Measurements from ENCODE around the gene CCDC34. TPM values are rescaled to one million over a fixed set of nuclear protein-coding genes. Genes with fewer than 3 reads are reported as not detected.
"Not testable (repeated sequence)": the region's sequence is repeated elsewhere in the genome, so short reads cannot be mapped to it uniquely, and the experiment has no call there.

CCDC34 gene
- total RNA-seq, 1 donor from 2014 or later, result 3.4 TPM

DNA sequence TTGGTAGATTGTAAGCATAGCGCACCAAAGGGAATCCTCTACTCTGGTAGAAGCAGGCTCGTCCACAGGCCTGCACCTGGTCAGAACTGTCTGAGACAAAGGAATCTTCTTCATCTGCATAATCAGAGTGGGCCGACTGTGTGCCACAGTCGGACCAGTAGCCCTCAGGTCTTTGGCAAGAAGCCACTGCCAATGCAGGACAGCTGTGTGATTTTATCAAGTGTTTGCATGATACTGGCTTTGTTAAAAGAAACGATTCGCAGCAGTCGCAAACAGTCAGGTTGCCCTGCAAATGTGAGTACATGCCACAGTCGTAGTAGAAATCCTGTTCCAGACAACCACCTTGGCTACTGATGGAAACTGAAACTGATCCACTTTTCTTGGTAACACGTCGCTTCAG, 4.9 kb upstream of the CCDC34 start:
- no peak for DNase-seq (ENCODE audit: extremely low read depth, low read depth, low spot score)

DNA sequence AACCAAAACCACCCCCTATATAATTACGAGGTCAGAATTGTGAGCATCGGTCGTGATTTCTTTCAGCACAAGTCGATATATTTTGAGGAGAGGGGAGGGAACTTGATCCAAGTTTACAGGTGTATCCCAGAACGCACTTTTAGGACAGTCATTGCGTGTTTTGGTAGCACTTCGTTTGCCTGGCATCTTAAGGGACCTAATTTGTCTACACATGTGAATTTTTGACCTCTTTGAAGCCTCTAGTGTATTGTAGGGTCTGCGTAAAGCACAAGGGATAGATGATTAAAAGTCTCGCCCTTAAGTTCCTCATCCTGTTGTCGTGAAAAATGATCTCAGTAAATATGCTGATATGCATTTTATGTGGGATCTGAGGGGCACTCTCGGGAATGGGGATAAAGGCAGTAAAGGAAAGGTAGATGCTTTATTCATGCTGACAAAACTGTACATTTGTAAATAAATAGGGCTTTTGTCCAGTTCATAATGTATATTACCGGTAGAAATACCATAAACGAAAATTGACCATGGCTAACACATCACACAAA, 632 bp upstream of the CCDC34 start:
- DNase-seq (ENCODE audit: extremely low read depth, low read depth, low spot score), result no peak

DNA sequence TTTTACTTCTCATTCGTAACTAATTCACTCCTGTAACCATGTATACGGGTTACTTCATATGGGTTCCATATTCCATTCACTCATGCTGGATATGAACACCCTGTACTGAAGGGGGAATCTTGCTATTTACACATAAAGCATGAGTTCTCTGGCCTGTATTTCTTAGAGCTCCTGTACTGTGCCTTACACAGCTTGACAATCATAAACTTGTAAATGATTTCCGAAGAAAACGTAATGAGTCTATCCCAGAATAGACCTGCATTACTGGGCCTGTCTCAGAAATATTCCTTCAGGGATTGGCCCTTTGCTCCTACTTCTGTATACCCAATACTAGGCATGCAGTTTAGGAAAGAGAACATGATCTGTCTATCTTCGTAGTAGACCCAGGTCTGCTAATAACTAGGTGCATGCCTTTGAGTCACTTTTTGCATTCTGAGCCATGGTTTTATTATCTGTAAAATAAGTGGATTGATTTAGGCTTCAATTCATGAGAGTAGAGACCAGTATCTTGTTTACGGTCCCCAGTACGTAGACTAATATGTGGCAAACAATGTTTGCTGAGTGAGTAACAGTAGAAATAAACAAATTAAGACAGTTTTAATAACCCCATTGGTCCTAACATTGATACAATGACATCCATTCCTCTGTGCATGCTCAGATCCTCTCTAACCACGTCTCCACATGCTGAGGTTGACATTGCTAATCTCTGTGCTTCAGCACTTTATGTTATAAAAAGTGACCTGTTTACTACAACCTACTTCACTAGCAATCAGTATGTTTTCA, 1.2 kb downstream of the CCDC34 start:
- DNase-seq (ENCODE audit: extremely low read depth, low read depth, low spot score), result no peak

DNA sequence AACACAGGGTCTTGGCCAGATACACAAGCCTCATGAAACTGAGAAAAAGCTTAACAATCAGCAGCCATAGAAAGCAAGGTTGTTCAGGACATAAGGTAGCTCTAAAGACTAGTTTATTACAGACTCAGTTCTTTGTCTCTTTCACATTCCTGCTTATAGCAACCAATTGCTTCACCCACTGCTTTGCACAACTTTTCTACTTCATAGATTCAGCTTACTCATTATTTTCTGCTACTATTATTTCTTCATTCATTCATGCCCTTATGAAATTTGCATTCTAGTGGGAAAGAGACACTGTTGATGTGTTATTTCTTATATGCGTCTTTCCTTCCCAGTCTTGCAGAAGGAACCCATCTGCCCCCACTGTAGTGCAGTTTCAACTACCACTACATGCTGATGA, 4.7 kb downstream of the CCDC34 start:
- no peak for DNase-seq (ENCODE audit: extremely low read depth, low read depth, low spot score)

DNA sequence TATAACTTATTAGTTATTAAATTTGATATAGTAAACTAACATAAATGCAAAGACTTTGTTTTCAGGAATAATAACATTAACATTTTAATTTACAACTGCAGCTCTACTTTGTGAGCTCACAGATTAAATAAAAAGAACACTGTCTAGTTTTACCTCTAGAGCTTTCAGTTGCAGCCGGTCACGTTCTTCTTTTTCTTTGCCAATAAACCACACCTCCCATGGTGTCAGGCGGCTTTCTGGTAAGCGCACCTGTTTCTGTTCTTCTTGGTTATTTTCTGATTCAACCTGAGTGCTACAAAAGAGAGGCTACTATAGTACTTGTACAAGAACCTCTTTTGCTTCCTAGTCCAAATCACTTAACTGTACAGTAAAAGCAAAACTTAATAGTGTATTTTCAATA, 5.8 kb downstream of the CCDC34 start:
- DNase-seq (ENCODE audit: extremely low read depth, low read depth, low spot score), result no peak

DNA sequence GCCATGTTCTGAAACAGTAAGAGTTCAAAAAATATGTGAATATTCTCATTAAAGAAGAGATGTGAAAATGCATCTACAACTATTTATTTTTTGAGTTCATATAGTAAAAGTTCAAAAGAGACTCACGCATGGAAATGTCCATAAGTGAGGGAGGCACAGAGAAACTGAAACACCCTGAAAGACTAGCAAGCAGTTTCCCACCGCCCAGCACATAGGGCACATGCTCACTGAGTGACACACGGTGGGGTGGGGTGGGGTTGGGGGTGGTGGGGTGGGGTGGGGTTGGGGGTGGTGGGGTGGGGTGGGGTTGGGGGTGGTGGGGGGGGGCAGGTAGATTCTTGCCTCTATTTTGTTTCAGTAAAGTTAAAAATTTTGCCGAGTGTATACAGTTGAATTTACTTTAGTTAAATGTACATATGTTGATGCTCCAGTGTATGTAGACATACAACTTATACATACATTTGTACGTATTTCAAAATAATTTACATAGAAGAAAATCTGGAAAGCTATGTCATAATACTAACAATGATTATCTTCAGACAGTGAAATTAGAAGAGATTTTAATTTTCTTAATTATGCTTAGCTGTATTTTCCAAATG, 6.3 kb downstream of the CCDC34 start:
- no peak for DNase-seq (ENCODE audit: extremely low read depth, low read depth, low spot score)

DNA sequence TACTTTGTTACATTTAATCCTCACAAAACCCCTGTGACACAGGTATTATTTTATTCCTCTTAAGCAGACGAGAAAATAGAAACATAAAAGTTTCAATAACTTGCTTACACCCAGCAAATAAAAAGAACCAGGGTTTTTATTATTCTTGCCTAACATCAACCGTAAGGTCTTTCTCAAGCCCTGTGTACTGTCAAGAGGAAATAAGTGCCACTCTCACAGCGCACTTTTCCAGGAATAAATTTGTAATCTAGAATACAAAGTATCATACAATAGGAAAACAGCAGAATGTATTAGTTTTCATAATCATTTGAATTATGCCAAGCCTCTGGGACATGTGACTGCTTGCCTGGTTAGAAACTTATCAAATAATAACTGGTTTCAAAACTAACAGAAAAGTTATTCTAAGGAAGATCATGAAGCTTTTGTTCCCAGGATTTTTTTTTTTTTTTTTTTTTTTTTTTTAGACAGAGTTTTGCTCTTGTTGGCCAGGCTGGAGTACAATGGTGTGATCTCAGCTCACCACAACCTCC, 7.4 kb downstream of the CCDC34 start:
- no peak for DNase-seq (ENCODE audit: extremely low read depth, low read depth, low spot score)

DNA sequence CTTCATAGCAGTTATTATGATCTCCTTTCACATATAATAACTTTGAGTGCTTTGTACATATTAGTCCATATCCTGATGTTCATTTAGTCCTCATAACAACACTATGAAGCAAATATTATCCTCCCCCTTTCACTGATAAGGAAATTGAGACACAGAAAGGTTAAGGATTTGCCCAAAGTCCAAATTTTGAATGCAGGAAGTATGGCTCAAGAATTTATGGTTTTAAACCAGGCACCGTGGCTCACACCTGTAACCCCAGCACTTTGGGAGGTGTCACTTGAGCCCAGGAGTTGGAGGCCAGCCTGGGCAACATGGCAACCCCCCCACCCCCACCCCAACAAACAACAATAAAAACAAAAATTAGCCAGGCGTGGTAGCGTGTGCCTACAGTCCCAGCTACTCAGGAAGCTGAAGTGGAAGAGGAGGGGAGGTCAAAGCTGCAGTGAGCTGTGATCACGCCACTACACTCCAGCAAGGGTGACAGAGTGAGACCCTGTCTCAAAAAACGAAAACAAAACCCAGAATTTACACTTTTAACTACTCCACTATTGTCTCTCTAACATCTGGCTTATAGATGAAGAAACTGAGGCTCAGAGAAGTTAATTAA, 8.6 kb downstream of the CCDC34 start:
- DNase-seq (ENCODE audit: extremely low read depth, low read depth, low spot score), result no peak

DNA sequence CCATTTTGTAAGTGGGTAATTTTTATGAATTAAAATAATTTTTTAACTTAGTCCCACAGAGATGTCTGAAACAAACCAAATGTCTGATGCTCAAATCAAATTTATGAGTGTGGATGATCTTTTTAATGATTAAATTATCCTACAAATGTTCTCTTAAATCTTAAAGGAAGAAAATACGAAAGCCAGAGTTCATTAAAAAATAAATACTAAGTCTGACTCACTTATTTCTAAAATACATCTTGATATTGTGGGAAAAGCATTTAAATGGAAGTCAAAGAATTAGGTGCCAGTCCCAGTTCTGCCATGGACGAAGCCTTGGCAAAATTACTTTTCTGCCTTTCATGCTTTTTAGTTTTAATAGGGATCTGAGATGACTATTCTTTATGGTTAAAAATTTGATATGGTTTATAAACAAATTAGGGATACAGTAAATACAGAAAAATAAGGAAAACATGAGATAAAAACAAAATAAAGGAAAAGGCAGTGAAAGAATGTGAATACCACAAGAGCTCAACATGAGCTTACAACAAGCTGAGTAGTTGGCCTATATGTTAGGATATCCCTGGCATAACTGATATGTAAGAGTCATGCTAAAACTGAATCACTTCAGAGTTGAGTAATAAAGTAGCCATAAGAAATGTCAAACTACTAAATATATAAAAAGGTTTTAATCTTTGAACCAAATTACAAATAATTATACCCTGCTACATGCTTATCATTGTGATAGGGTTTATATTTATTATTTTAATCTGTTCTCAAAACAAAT, 9.2 kb downstream of the CCDC34 start:
- DNase-seq (ENCODE audit: extremely low read depth, low read depth, low spot score), result no peak

DNA sequence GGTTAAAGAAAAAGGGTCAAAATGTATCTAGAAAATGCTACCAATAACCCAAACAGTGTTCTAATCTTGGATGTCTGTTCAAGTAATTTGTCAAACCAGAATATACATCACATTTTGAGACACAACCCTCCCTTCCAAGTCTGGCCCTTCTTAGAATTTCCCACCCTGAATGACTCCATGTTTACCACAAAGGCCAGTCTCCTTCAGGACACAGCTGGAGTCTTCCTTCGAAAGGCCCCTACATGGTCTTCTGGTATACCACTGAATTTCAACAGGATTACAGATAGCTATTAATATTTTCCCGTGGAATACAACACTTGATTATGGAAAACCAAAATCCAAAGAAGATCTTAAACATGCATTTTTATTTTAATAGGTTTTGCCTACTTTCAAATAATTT, 10.2 kb downstream of the CCDC34 start:
- no peak for DNase-seq (ENCODE audit: extremely low read depth, low read depth, low spot score)

DNA sequence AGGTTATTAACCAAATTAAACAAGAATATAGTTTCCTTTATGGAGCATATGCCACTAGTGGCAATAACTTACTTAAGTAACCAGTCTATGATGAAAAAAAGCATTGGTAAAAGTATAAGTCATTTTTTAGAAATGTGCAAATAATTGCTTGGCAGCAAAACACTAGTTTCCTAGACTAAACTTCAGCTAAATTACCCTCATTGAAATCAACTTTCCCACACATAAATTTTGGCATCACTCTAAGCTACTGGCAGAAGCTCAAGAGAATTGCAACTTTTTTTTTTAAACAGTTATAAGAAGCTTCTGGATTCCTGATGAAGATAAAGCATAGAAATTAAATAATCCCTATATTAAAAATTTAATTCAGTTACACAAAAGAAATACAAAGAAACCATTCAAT, 12.5 kb downstream of the CCDC34 start:
- no peak for DNase-seq (ENCODE audit: extremely low read depth, low read depth, low spot score)

DNA sequence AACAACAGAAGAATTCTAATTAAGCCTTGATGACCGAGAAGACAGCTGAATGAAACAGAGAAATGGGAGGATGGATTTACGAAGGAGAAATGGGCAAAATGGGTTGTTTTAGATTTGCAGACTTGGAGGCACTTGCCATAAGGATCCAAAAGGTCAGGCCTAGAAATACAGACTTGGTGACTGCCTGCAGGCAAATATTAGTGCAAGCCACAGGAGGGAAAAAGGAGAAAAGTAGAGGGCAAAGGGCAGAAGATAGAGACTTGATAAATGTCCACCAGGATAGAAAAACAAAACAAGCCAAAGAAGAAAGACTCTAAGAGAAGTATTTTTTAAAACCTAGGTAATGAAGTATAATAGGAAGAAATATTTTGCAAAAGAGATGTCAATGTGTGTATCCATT, 13.1 kb downstream of the CCDC34 start:
- DNase-seq (ENCODE audit: extremely low read depth, low read depth, low spot score), result no peak

DNA sequence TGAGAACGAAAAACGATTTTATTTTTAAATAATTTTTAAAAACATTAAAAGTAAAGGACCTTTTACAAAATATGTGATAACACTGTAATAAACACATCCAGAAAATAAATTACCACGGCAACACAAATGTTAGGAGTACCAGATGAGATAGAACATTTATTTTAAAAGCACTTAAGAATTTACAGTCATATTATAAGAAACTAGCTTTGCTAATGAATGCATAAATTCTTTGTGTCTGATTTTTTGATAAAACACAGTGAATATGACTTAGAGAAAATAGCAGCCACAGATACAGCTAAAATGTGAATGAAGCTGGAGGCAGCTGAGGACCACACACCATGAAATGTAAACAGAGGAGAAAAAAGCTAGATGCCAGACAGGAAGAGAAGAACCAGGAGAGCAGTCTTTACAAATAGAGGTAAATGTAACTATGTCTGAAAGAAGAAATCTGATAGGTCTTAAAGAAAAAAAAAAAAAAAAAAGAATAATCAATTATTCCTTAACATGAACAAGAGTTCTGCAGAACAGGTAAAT, 14.6 kb downstream of the CCDC34 start:
- DNase-seq (ENCODE audit: extremely low read depth, low read depth, low spot score), result no peak

DNA sequence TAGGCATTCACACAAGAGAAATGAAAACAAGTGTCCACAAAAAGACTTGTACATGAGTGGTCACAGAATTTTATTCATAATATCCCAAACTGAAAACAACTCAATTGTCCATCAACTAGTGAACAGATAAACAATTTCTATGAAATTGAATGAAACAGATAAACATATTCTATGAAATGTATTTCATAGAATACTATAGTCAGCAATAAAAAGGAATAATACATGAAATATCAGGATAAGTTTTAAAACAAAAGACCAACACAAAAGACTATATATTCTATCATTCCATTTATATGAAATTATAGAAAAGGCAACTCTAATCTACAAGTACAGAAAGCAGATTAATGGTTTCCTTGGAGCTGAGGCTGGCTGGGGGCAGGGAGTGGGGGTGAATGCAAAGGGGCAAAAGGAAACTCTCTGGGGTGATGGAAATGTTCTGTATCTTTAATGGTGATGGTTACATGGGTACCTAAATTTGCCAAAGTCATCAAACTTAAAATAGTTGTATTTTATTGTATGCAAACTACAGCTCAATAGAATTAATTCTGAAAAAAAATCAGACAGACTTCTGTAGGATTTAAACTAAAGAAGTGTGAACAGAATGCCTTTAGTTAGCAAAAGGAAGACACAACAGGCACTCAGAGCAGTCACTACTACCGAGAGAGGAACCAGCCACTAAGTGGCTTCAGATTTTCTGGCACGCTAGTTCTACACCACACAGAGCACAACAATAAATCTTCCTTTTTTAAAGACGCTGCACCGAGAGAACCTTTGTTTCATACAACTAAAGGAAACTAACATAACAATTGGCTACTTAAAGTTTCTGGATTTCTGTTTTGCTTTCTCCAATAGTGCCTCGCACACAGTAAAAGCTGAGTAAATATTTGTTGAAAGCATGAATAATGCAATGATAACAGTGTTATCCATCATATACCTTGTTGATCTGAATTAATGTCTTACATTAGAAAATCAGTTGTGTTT, 15.4 kb downstream of the CCDC34 start:
- DNase-seq (ENCODE audit: extremely low read depth, low read depth, low spot score), result no peak

DNA sequence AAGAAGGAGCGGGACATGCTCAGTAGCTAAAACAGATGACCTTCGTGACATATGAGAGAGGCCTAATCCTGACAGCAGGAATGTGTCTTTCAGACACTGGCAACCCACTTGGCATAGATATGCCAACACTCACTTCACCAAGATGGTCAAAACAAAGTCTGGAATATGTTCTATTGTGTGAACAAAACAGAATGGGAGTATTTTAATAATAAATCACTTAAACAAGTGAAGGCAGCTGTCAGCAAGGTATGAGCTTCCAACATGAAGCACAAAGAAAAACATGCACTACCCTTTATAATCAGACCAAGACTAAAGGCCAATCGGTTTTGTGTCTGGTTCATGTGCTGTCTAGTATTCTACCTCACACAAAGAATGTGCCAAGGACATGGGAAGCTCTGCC, 23.1 kb downstream of the CCDC34 start:
- DNase-seq (ENCODE audit: extremely low read depth, low read depth, low spot score), result no peak

DNA sequence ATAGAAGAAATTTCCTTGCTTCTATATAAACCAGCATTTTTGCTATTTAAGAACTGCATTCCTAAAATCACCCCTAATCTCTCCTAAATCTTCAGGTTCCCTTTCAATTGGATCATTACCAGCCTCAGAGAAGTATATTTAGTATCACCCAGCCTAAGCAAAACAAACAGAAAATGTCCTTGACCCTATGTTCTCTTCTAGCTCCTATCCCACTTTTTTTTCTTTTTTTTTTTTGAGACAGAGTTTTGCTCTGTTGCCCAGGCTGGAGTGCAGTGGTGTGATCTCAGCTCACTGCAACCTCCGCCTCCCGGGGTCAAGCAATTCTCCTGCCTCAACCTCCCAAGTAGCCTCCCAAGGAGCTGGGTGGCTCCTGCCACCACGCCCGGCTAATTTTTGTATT, 28.3 kb downstream of the CCDC34 start:
- DNase-seq (ENCODE audit: extremely low read depth, low read depth, low spot score), result not testable (repeated sequence)

DNA sequence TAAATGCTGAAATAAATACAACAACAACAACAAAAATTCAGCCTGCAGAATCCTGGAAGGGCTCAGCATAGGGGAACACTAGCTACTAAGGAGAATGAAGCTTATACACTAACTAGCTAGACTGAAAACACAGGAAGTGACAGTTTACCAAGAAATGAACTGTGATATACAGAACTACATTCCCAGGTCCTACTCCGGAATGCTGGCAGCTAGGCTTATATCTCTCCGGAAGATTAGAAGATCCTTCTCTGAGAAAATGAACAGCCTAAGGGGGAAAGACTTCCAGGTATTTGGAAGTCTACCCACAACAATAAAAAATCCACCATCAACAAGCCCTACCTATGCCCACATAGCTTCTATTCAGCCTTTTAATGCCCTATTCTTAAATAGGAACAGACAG, 31.0 kb downstream of the CCDC34 start:
- DNase-seq (ENCODE audit: extremely low read depth, low read depth, low spot score), result no peak

DNA sequence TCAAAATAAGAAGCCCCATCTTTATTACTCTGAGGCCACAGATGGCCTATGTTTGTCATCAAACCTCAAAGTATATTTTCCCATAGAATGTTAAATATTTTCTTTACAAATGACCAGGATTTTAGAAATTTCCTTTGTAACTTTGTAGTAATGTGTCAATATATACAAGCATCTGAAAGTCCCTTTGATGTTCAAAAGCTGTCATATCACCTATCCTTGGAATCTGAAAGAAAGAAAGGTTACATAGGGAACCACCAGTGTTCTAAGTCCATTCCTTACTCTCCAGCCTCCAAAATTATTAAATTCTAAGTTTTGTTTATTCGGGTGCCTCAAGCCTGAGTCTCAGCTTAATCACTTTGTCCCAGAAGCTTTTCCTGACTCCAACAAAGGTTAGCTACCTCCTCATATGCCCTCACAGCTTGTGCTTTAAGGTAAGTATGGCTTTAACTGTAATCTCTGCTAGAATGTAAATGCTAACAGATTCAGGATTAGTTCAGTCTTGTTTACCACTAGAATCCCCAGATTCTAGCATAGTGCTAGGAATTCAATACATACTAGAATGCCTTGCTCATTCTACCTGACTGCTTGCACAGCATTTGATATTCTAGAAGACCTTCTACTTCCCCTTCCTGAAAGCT, 32.3 kb downstream of the CCDC34 start:
- no peak for DNase-seq (ENCODE audit: extremely low read depth, low read depth, low spot score)

Data from glomerular endothelial cell (primary cell).